GM21786 (cell line): ENCODE results near the gene CD200.
"Not testable (repeated sequence)": the region's sequence is repeated elsewhere in the genome, so short reads cannot be mapped to it uniquely, and the experiment has no call there.

Experiments used
- ATAC-seq: cut with Tn5 transposase; IDR thresholded peaks from one replicate; pipeline ENCODE4 v1.9.1; 2021; ENCODE audit not compliant: unreplicated experiment

The CD200 gene

DNA sequence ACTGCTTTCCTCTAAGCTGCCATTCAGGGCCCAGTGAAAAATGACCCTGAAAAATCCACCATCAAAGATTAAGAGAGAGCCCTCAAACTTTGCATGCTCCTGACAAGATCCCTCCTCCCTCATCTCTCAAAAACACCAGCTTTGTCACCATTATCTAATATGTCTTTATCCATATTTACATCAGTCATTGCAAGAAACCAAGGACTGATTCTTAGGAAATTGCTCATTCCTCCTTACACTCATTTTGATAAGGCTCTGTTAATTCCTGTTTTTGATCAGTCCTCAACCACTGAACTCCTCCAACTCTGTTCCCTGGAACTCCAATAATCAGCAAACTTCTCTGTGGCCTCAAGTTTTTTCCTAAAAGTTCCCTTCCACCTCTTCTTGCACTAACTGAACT is 51.8 kb downstream of the CD200 start:
- ATAC-seq: no peak

GRCh38 chr3:112388972-112389371 is 56.0 kb downstream of the CD200 start:
- no peak for ATAC-seq

DNA sequence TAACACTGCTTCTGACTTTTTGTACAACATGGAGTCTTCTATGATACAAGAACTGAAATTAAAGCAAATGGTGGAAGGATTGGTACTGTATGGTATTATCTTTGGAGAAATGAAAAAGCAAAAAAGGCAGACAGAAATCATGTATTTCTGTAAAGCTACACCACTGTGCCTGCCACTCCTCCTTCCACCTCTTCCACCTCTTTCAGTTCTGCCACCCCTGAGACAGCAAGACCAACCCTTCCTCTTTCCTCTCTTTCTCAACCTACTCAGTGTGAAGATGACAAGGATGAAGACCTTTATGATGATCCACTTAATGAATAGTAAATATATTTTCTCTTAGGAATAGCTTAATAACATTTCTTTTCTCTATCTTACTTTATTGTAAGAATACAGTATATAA is 57.0 kb downstream of the CD200 start:
- ATAC-seq: no peak

- ATAC-seq: peak; percentile 77
Observed at GRCh38 chr3:112390783-112391641, 58.1 kb downstream of the CD200 start.

DNA sequence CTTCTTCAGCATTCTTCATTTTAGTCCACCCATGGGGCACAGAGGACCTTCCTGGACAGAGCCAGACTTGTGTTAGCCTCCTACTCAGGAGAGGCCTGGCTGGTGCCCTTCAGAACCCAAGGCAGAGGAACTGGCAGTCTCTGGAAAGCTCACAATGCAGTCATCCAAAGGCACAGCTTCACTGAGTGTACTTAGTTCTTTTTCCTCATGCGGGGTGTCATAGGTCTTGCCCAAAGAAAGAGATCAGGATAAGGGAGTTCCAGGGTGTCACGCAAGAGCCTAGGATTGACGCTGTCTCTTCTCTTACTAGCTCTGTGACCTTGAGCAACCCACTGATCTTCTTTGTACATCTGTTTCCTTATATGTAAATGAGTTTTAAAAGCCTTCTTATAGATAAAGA is 58.7 kb downstream of the CD200 start:
- ATAC-seq: no peak

DNA sequence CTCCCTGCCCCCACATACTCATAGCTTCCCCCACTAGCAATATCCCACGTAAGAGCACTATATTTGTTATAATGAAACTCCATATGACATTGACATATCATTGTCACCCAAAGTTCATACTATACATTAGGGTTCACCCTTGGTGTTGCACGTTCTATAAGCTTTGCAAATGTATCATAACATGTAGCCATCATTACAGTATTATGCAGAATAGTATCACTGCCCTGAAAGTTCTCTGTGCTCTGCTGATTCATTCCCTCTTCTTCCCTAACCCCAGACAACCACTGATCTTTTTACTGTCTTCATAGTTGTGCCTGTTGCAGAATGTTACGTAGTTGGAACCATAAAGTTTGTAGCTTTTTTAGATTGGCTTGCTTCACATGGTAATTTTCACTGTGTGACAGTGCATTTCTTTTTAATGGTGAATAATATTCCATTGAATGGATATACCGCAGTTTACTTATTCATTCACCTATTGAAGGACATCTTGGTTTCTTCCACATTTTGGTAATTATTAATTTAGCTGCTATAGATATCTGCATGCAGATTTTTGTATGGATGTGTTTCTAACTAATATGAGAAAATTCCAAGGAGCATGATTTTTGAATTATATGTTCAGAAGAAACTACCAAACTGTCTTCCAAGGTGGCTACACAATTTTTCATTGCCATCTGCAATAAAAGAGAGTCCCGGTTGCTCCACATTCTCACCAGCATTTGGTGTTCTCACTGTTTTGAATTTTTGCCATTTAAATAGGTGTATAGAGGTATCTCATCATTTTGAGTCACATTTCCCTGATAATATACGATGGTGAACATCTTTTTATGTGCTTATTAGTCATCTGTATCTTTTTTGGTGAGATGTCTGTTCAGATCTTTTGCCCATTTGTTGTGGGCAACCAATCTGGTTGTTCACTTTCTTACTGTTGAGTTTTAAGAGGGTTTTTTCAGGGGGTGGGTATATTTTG is 59.7 kb downstream of the CD200 start:
- ATAC-seq: no peak

- no peak for ATAC-seq
Observed at GRCh38 chr3:112393360-112393728, 60.4 kb downstream of the CD200 start.

DNA sequence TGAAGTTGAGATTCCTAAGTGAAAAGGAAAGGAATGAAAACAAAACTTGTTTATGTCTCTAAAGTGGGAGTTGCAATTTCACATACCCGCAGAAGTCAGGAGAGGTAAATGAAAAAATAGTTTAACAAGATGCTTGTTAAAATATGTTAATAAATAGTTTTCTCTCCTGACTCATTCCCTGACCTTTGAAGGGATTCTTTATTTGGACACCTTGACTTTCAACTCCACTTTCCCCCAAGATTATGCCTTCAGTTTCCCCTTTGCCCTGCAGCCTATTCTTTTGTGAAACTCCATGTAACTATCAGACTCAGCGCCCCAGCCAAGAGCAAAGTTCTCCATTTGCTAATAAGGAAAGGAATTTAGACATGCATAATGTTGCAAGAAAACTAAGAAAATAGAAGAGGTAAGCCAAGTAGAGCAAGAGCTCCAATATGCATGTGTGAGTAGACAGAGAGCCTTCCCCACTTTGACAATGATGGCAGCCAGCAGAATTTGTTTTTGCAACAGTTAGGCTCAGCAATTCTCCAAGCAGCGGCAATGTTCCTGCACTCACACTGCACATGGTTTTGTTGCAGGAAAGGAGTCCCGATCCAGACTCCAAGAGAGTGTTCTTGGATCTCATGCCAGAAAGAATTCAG is 61.2 kb downstream of the CD200 start:
- no peak for ATAC-seq

- ATAC-seq: no peak
Observed at GRCh38 chr3:112395181-112395895, 62.4 kb downstream of the CD200 start.

DNA sequence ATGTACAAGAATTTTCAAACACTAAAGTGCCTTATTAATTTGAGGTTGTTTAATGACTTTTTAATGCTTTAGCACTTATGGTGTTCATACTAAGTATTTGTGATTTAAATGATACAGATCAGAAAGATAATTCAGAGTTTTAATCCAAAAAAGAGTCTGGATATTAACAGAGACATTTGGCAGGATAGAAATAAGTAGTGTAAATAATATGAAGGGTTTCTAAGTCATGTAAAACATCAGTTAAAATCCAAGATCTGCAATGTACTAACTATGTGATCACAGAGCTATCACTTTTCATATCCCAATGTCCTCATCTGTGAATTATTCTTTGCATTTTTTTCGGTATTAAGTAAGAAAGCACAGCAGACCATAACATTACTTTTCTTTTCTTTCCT is 62.9 kb downstream of the CD200 start:
- ATAC-seq: no peak

DNA sequence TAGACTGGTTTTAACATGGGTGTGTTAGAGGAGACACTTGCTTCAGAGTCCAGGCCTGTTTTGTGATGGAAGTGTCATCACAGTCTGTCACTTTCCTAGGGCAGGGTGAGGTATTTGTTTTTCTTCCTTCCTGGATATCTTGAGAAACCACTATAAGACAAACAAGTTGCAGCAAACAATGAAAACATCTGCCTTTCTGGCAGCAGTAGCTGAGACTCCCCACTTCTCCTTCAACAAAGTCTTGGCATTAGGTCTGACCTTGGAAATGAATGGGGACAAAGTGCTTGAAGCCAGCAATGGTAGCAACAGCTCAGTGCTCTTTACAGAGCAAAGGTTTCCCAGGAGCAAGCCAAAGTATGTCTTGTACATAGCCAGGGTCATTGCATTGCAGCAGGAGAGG is 64.6 kb downstream of the CD200 start:
- ATAC-seq: no peak

GRCh38 chr3:112399064-112399463 is 66.1 kb downstream of the CD200 start:
- ATAC-seq: no peak

DNA sequence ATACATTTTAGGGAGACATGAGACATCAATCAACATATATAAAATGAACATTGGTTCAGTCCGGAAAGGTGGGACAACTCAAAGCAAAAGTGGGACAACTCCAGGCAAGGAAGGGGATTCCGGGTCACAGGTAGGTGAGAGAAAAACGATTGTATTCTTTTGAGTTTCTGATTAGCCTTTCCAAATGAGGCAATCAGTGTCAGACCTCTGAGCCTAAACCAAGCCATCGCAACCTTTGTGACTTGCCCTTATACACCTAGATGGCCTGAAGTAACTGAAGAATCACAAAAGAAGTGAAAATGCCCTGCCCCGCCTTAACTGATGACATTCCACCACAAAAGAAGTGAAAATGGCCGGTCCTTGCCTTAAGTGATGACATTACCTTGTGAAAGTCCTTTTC is 66.6 kb downstream of the CD200 start:
- not testable (repeated sequence) for ATAC-seq

- ATAC-seq: not testable (repeated sequence)
Observed at GRCh38 chr3:112400317-112400716, 67.4 kb downstream of the CD200 start.

- no peak for ATAC-seq
Observed at GRCh38 chr3:112401617-112402016, 68.7 kb downstream of the CD200 start.

DNA sequence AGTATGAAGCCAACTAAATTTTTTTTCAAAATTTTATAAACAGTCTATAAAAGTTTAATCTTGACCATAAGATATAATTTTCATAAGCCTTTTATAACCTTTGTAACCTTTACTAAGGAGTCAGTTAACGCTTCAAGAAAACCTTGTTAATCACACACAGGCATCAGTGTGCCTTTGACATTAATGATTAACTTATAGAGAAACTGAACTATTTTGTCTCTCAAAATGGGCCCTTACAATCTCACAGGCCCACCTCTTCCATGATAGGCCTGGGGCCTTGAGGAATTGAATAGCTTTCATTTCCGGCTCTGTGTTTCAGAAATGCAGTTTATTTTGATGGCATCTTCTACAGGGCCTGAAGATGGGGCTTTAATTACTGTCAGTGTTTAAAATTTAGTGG is 70.1 kb downstream of the CD200 start:
- no peak for ATAC-seq

GRCh38 chr3:112404924-112405549 is 72.1 kb downstream of the CD200 start:
- not testable (repeated sequence) for ATAC-seq

DNA sequence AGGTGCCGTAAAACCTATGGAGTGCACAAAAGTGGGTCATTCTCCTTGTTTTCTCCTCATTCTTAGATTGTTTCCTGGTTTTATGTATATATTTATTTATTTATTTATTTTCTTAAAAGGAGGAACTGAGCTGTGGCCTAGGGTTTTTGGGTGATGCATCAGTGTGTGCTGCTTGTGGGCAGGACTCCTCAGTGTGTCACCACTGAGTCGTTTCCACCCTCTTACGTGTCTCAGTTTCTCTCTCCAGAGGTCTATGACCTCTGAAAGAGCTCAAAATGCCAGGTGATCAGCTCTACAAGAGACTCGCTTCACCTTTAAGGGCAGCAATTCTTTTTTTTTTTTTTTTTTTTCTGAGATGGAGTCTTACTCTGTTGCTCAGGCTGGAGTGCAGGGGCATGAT is 72.9 kb downstream of the CD200 start:
- ATAC-seq: peak; percentile 51

GRCh38 chr3:112407214-112407887 is 74.4 kb downstream of the CD200 start:
- ATAC-seq: peak; percentile 48
